Measurements from ENCODE around the gene RADIL.

RADIL gene

GRCh38 chr7:4783292-4783652 lies 100.2 kb downstream of the RADIL start:
- Histone ChIP-seq H3K4me1 (ENCODE audit: insufficient read depth, low read length, poor library complexity, severe bottlenecking) (no peaks in the 10 kb centered on the region), H3K4me2 (ENCODE audit: low read depth, low read length, poor library complexity, severe bottlenecking) (no peak overlapping the region), H3K27me3 (ENCODE audit: insufficient read depth, low read length, poor library complexity, severe bottlenecking) (no peaks in the 10 kb centered on the region), H3F3A (ENCODE audit: low read depth) (no peaks in the 10 kb centered on the region), H4K20me1 (ENCODE audit: insufficient read depth, low read length, poor library complexity, severe bottlenecking) (no peaks in the 10 kb centered on the region), H3K4me3 (ENCODE audit: low read length, poor library complexity, severe bottlenecking) (no peak overlapping the region), H3K9me3 (ENCODE audit: insufficient read depth, low read depth, low read length) (no peaks in the 10 kb centered on the region), H3K79me2 (ENCODE audit: insufficient read depth, low read length) (peaks cover 7% of the 10 kb centered on the region; the same call in 1 of the 2 replicates), H2AFZ (ENCODE audit: low read length) (no peak overlapping the region), H3K9me2 (replicated peaks; ENCODE audit: low read depth, low read length) (no peaks in the 10 kb centered on the region), H3K9ac (ENCODE audit: low read depth, low read length, poor library complexity, severe bottlenecking) (no peak overlapping the region), H3K36me3 (ENCODE audit: insufficient read depth, low read length) (peaks cover 28% of the 10 kb centered on the region; the same call in 1 of the 2 replicates)
- TF ChIP-seq CTCF (conservative IDR thresholded peaks at IDR 0.05; ENCODE audit: low read length) (no peak), EZH2phosphoT487 (IDR thresholded peaks at IDR 0.05; ENCODE audit: borderline replicate concordance) (no peak)

GRCh38 chr7:4782333-4783291 lies 100.9 kb downstream of the RADIL start:
- Histone ChIP-seq H3K79me2 (ENCODE audit: insufficient read depth, low read length) (peaks cover 14% of the 10 kb centered on the region; the same call in 1 of the 2 replicates), H3K4me2 (ENCODE audit: low read depth, low read length, poor library complexity, severe bottlenecking) (no peak overlapping the region), H3K4me3 (ENCODE audit: low read length, poor library complexity, severe bottlenecking) (no peak overlapping the region), H3K9me2 (replicated peaks; ENCODE audit: low read depth, low read length) (no peaks in the 10 kb centered on the region), H2AFZ (ENCODE audit: low read length) (no peak overlapping the region), H3K4me1 (ENCODE audit: insufficient read depth, low read length, poor library complexity, severe bottlenecking) (no peaks in the 10 kb centered on the region), H3K27me3 (ENCODE audit: insufficient read depth, low read length, poor library complexity, severe bottlenecking) (no peaks in the 10 kb centered on the region), H3K9ac (ENCODE audit: low read depth, low read length, poor library complexity, severe bottlenecking) (no peak overlapping the region), H4K20me1 (ENCODE audit: insufficient read depth, low read length, poor library complexity, severe bottlenecking) (no peaks in the 10 kb centered on the region), H3K36me3 (ENCODE audit: insufficient read depth, low read length) (peaks cover 25% of the 10 kb centered on the region; the same call in 1 of the 2 replicates), H3K9me3 (ENCODE audit: insufficient read depth, low read depth, low read length) (no peaks in the 10 kb centered on the region), H3F3A (ENCODE audit: low read depth) (no peaks in the 10 kb centered on the region)
- TF ChIP-seq EZH2phosphoT487 (IDR thresholded peaks at IDR 0.05; ENCODE audit: borderline replicate concordance) (no peak), CTCF (conservative IDR thresholded peaks at IDR 0.05; ENCODE audit: low read length) (no peak)

- Histone ChIP-seq H3K27me3 (ENCODE audit: insufficient read depth, low read length, poor library complexity, severe bottlenecking) (no peaks in the 10 kb centered on the region), H3K36me3 (ENCODE audit: insufficient read depth, low read length) (peaks cover 23% of the 10 kb centered on the region; the same call in 1 of the 2 replicates), H3K9ac (ENCODE audit: low read depth, low read length, poor library complexity, severe bottlenecking) (no peak overlapping the region), H3K4me3 (ENCODE audit: low read length, poor library complexity, severe bottlenecking) (no peak overlapping the region), H2AFZ (ENCODE audit: low read length) (no peak overlapping the region), H4K20me1 (ENCODE audit: insufficient read depth, low read length, poor library complexity, severe bottlenecking) (peaks cover 5% of the 10 kb centered on the region), H3K4me1 (ENCODE audit: insufficient read depth, low read length, poor library complexity, severe bottlenecking) (no peaks in the 10 kb centered on the region), H3K79me2 (ENCODE audit: insufficient read depth, low read length) (peaks cover 24% of the 10 kb centered on the region), H3K9me3 (ENCODE audit: insufficient read depth, low read depth, low read length) (no peaks in the 10 kb centered on the region), H3F3A (ENCODE audit: low read depth) (no peaks in the 10 kb centered on the region), H3K4me2 (ENCODE audit: low read depth, low read length, poor library complexity, severe bottlenecking) (no peak overlapping the region), H3K9me2 (replicated peaks; ENCODE audit: low read depth, low read length) (no peaks in the 10 kb centered on the region)
- no peak for TF ChIP-seq CTCF (conservative IDR thresholded peaks at IDR 0.05; ENCODE audit: low read length)
- TF ChIP-seq EZH2phosphoT487 (IDR thresholded peaks at IDR 0.05; ENCODE audit: borderline replicate concordance): no peak
Observed at GRCh38 chr7:4781366-4782069, 102.0 kb downstream of the RADIL start.
